ENCODE measurements around the gene TUG1. TPM values are rescaled to one million over a fixed set of nuclear protein-coding genes. Genes with fewer than 3 reads are reported as not detected.

The TUG1 gene
- total RNA-seq, 1 experiment from 2014 or later, result 103 TPM

- ChIA-PET CTCF (no interaction called here), POLR2A (no interaction called here)
- intact Hi-C loops (cut with micrococcal nuclease; ENCODE audit: unreplicated experiment), result no loop called here
- no peaks in the 10 kb centered on the region for H3K9me3 Mint-ChIP-seq (ENCODE audit: unreplicated experiment)
- Histone ChIP-seq H3K36me3 (ENCODE audit: control insufficient read depth, insufficient read depth, low read length) (peaks cover 9% of the 10 kb centered on the region), H3K27me3 (replicated peaks; ENCODE audit: control insufficient read depth, insufficient read depth, low read length) (no peaks in the 10 kb centered on the region), H3K4me1 (no peaks in the 10 kb centered on the region), H3K9me3 (no peaks in the 10 kb centered on the region), H3K4me3 (ENCODE audit: low read depth, low read length) (no peak overlapping the region)
- DNase-seq, result no peak
- peaks cover 72% of the 10 kb centered on the region for H3K36me3 Mint-ChIP-seq (ENCODE audit: insufficient read depth, unreplicated experiment)
- no peak overlapping the region for H3K4me3 Mint-ChIP-seq (ENCODE audit: unreplicated experiment)
- H3K27ac Mint-ChIP-seq (ENCODE audit: unreplicated experiment), result no peak overlapping the region
- H3K4me1 Mint-ChIP-seq (ENCODE audit: low read depth, unreplicated experiment), result no peaks in the 10 kb centered on the region
- no peaks in the 10 kb centered on the region for H3K27me3 Mint-ChIP-seq (ENCODE audit: insufficient read depth, unreplicated experiment)
- no TSS peak for BruUV-seq (replicated peaks)
- no peak for TF ChIP-seq CTCF (IDR thresholded peaks at IDR 0.05; ENCODE audit: insufficient read depth in 1 of 2, low read depth in 1 of 2, low read length in 1 of 2, severe bottlenecking in 1 of 2, unreplicated experiment in 1 of 2)
Observed at GRCh38 chr22:30927806-30928205, 41.3 kb upstream of the TUG1 start.

GRCh38 chr22:30928401-30928800 lies 40.7 kb upstream of the TUG1 start:
- Mint-ChIP-seq H3K9me3 (ENCODE audit: unreplicated experiment) (no peaks in the 10 kb centered on the region), H3K4me3 (ENCODE audit: unreplicated experiment) (no peak overlapping the region), H3K36me3 (ENCODE audit: insufficient read depth, unreplicated experiment) (peaks cover 75% of the 10 kb centered on the region), H3K27me3 (ENCODE audit: insufficient read depth, unreplicated experiment) (no peaks in the 10 kb centered on the region), H3K27ac (ENCODE audit: unreplicated experiment) (no peak overlapping the region), H3K4me1 (ENCODE audit: low read depth, unreplicated experiment) (no peaks in the 10 kb centered on the region)
- TF ChIP-seq CTCF (IDR thresholded peaks at IDR 0.05; ENCODE audit: insufficient read depth in 1 of 2, low read depth in 1 of 2, low read length in 1 of 2, severe bottlenecking in 1 of 2, unreplicated experiment in 1 of 2), result no peak
- no peaks in the 10 kb centered on the region for H3K9me3 ChIP-seq
- no peak for DNase-seq
- ChIA-PET CTCF (no interaction called here), POLR2A (no interaction called here)
- no peaks in the 10 kb centered on the region for H3K4me1 ChIP-seq
- intact Hi-C loops (cut with micrococcal nuclease; ENCODE audit: unreplicated experiment), result no loop called here
- H3K4me3 ChIP-seq (ENCODE audit: low read depth, low read length), result no peak overlapping the region
- peaks cover 9% of the 10 kb centered on the region for H3K36me3 ChIP-seq (ENCODE audit: control insufficient read depth, insufficient read depth, low read length)
- no peaks in the 10 kb centered on the region for H3K27me3 ChIP-seq (replicated peaks; ENCODE audit: control insufficient read depth, insufficient read depth, low read length)
- no TSS peak for BruUV-seq (replicated peaks)

GRCh38 chr22:30930228-30930627 lies 38.8 kb upstream of the TUG1 start:
- H3K27me3 ChIP-seq (replicated peaks; ENCODE audit: control insufficient read depth, insufficient read depth, low read length), result no peaks in the 10 kb centered on the region
- Mint-ChIP-seq H3K27me3 (ENCODE audit: insufficient read depth, unreplicated experiment) (no peaks in the 10 kb centered on the region), H3K27ac (ENCODE audit: unreplicated experiment) (no peak overlapping the region), H3K36me3 (ENCODE audit: insufficient read depth, unreplicated experiment) (peaks cover 81% of the 10 kb centered on the region), H3K4me3 (ENCODE audit: unreplicated experiment) (no peak overlapping the region), H3K9me3 (ENCODE audit: unreplicated experiment) (no peaks in the 10 kb centered on the region), H3K4me1 (ENCODE audit: low read depth, unreplicated experiment) (no peaks in the 10 kb centered on the region)
- no peak for DNase-seq
- no peak overlapping the region for H3K4me3 ChIP-seq (ENCODE audit: low read depth, low read length)
- ChIA-PET CTCF (no interaction called here), POLR2A (interaction anchor here (0.6 kb wide), 1 partner anchor 7 kb away, joined by 5 read pairs; no protein-coding TSS in a partner anchor)
- no peaks in the 10 kb centered on the region for H3K9me3 ChIP-seq
- no TSS peak for BruUV-seq (replicated peaks)
- no peak for TF ChIP-seq CTCF (IDR thresholded peaks at IDR 0.05; ENCODE audit: insufficient read depth in 1 of 2, low read depth in 1 of 2, low read length in 1 of 2, severe bottlenecking in 1 of 2, unreplicated experiment in 1 of 2)
- H3K4me1 ChIP-seq, result no peaks in the 10 kb centered on the region
- intact Hi-C loops (cut with micrococcal nuclease; ENCODE audit: unreplicated experiment), result no loop called here
- H3K36me3 ChIP-seq (ENCODE audit: control insufficient read depth, insufficient read depth, low read length), result peaks cover 9% of the 10 kb centered on the region

All from Caco-2 (cell line).